ENCODE data around the gene AUTS2.

The AUTS2 gene

DNA sequence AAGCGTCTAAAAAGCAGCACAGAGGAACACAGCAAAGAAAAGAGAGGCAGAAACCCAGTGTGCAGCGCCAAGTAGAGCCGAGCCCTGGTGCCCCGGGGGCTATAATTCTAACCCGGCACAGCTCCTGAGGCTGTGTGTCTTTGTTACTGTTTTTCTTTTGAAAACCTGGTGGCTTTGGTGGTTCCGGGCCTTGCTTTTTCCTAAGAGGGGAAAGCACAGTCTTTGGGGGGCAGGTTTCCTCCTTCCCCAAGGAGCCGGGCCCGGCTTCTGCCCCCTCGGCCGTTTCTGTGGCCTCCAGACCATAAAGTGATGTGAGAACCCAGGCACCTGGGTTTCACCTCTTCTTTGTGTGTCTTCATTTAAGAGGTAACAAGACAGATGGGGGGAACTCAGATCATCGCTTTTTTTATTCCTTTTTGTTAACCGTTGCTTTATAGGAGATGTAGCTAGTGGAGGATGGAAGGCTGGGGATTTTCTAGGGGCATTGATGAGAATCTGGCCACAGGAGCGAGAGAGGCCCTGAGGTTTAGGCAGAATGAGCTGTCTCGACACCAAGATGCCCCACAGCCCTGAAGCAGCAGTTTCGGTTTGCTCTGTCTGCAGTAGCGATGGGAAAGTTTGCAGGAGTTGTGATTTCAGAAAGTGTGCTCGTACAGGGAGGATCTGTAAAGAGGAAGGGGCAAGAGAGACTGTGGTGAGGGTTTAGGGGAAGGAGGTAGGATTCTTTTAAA, 1165.9 kb downstream of the AUTS2 start:
- no peak overlapping the region for H3K4me3 ChIP-seq (replicated peaks; ENCODE audit: low read depth, low read length)
- TF ChIP-seq, protein P1, sequence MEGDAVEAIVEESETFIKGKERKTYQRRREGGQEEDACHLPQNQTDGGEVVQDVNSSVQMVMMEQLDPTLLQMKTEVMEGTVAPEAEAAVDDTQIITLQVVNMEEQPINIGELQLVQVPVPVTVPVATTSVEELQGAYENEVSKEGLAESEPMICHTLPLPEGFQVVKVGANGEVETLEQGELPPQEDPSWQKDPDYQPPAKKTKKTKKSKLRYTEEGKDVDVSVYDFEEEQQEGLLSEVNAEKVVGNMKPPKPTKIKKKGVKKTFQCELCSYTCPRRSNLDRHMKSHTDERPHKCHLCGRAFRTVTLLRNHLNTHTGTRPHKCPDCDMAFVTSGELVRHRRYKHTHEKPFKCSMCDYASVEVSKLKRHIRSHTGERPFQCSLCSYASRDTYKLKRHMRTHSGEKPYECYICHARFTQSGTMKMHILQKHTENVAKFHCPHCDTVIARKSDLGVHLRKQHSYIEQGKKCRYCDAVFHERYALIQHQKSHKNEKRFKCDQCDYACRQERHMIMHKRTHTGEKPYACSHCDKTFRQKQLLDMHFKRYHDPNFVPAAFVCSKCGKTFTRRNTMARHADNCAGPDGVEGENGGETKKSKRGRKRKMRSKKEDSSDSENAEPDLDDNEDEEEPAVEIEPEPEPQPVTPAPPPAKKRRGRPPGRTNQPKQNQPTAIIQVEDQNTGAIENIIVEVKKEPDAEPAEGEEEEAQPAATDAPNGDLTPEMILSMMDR (IDR thresholded peaks at IDR 0.05; ENCODE audit: low read depth, low read length, missing control alignments): no peak
- DNase-seq (ENCODE audit: extremely low read depth, low read depth): no peak

DNA sequence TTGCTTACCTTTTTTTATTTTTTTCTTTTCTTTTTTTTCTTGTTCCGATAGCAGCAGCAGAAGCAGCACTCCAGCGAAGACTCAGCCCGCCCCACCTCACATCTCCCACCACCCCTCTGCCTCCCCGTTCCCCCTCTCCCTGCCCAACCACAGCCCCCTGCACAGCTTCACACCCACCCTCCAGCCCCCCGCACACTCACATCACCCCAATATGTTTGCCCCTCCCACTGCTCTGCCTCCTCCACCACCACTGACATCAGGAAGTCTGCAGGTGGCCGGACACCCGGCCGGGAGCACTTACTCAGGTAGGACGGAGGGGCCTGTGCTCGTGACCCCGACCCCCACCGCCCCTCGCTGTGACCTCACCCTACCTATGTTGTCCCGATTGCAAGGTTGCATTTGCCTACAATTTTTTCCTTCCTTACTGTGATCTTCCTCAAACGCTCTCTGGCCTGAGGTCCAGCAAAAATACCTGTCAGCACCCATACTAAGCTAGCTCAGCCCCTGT, 1166.5 kb downstream of the AUTS2 start:
- H3K4me3 ChIP-seq (replicated peaks; ENCODE audit: low read depth, low read length): no peak overlapping the region
- no peak for DNase-seq (ENCODE audit: extremely low read depth, low read depth)
- TF ChIP-seq, protein P1 (IDR thresholded peaks at IDR 0.05; ENCODE audit: low read depth, low read length, missing control alignments): no peak

DNA sequence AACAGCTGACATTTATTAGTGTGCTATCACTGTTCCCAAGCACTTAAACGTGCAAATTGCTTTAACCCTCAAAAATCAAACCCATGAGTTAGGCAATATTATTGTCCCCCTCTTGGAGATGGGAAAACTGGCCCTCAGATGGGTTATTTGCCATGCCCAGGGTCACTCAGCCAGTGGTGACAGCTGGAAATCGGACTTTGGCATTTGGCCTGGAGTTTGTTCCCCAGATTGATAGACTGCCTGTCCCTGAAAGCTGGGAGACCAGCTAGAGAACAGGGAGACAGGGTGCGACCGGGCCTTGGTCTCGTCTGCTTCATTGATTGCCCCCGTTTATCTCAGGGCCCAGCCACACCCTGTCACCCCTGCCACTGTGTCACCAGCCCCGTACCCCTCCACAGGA, 1167.4 kb downstream of the AUTS2 start:
- TF ChIP-seq, protein P1 (IDR thresholded peaks at IDR 0.05; ENCODE audit: low read depth, low read length, missing control alignments): no peak

DNA sequence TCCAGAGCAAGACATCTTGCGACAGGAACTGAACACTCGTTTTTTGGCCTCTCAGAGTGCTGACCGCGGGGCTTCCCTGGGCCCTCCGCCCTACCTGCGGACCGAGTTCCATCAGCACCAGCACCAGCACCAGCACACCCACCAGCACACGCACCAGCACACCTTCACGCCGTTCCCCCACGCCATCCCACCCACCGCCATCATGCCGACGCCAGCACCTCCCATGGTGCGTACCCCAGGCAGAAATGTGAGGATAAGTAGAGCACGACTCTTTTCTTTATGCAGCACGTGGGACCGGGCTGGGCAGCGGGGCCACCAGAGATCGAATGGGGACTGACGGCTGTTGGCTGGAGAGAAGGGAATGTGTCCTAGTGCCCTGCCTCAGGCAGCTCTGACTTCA, 1167.8 kb downstream of the AUTS2 start:
- no peak for DNase-seq (ENCODE audit: extremely low read depth, low read depth)
- TF ChIP-seq, protein P1 (IDR thresholded peaks at IDR 0.05; ENCODE audit: low read depth, low read length, missing control alignments): no peak
- H3K4me3 ChIP-seq (replicated peaks; ENCODE audit: low read depth, low read length): no peak overlapping the region

More for the DNA sequence above, 1167.4 kb downstream of the AUTS2 start:
- H3K4me3 ChIP-seq (replicated peaks; ENCODE audit: low read depth, low read length): no peak overlapping the region
- DNase-seq (ENCODE audit: extremely low read depth, low read depth): no peak

DNA sequence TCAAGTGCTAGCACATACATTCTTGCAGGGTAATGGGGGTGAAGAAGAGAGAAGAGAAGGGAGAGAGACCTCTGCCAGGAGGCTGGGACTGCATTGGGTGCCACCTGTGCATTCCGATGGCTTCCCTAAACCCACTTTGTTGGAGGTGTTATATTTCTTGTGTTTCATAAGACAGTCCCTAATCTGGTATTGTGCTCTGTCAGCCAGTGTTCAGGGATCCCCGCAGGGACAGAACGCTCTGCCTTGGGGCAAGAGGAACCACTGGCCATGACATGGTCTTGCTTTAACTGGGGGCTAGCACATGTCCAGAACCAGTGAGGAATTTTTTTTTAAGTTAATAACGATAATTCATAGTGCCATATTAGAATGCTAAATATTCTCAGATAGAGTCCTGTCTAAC, 1168.4 kb downstream of the AUTS2 start:
- no peak overlapping the region for H3K4me3 ChIP-seq (replicated peaks; ENCODE audit: low read depth, low read length)
- TF ChIP-seq, protein P1 (IDR thresholded peaks at IDR 0.05; ENCODE audit: low read depth, low read length, missing control alignments): no peak
- no peak for DNase-seq (ENCODE audit: extremely low read depth, low read depth)

DNA sequence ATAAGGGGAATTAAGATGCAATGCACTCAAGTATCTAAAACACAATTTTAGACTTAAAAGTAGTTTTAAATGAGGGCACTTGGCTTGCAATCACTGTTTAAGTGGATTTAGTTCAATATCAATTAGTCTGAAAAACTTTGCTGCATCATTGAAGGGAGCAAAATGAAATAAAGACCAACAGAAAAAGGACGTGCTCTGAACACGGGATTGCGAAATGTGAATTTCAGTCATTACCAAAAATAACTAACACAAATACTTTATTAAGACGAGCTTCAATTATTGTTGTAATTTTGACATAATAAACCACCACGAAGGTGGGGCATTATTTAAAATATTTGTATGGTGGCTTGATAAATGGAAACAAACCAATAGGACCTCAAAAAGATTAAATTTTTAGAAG, 1171.9 kb downstream of the AUTS2 start:
- no peak overlapping the region for H3K4me3 ChIP-seq (replicated peaks; ENCODE audit: low read depth, low read length)

More for the DNA sequence above, 1171.9 kb downstream of the AUTS2 start:
- TF ChIP-seq, protein P1 (IDR thresholded peaks at IDR 0.05; ENCODE audit: low read depth, low read length, missing control alignments): no peak
- DNase-seq (ENCODE audit: extremely low read depth, low read depth): no peak

Data from HFF-Myc (cell line).